ENCODE results near the gene GDPD4.

The GDPD4 gene

DNA sequence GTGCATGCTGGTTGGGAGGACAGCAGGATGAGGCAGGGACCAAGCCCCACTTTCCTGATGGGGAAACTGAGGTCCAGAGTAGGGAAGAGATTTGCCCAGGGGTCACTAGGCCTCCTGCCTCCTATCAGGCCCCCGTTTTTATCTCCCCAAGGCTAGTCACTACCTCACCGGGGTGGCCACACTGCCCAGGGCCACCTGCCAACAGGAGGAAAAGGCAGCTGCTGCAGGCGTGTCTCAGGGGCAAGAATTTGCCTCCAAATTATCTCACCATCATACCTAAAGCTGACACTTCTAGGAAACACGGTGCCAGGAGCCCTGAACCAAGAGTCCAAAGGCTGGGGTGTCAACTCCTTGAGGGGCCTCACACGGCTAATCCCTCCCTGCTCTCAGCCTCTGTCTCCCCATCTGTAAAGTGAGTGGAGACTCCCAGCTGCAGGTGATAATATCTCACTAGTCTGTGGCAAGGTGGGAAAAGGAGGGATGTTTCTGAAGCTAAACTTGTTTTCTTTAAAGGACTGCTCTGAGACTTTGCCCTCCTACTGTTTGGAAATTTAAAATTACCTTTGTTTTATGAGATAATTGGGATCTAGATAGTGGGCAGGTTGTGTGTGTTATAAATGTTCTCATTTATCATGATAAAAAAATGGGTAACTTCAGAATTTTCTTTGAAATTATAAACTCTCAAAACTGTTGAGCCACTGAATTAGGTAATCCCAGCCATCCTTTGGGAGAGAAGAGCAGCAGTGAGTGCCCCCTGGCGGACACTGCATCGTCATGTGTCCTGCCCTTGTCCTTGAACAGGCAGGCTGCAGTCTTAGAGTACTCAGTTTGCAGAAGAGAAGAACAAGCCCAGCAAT, 113.5 kb downstream of the GDPD4 start:
- no peak overlapping the region for H3K4me3 ChIP-seq (ENCODE audit: low read depth, low read length)
- DNase-seq (ENCODE audit: low read depth), result peak; percentile 90
- TF ChIP-seq, protein P1, sequence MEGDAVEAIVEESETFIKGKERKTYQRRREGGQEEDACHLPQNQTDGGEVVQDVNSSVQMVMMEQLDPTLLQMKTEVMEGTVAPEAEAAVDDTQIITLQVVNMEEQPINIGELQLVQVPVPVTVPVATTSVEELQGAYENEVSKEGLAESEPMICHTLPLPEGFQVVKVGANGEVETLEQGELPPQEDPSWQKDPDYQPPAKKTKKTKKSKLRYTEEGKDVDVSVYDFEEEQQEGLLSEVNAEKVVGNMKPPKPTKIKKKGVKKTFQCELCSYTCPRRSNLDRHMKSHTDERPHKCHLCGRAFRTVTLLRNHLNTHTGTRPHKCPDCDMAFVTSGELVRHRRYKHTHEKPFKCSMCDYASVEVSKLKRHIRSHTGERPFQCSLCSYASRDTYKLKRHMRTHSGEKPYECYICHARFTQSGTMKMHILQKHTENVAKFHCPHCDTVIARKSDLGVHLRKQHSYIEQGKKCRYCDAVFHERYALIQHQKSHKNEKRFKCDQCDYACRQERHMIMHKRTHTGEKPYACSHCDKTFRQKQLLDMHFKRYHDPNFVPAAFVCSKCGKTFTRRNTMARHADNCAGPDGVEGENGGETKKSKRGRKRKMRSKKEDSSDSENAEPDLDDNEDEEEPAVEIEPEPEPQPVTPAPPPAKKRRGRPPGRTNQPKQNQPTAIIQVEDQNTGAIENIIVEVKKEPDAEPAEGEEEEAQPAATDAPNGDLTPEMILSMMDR (conservative IDR thresholded peaks at IDR 0.05; ENCODE audit: low read depth, low read length), result peak; percentile 96

- TF ChIP-seq, protein P1 (conservative IDR thresholded peaks at IDR 0.05; ENCODE audit: low read depth, low read length), result no peak
- no peak for DNase-seq (ENCODE audit: low read depth)
- no peak overlapping the region for H3K4me3 ChIP-seq (ENCODE audit: low read depth, low read length)
These were observed 114.3 kb downstream of the GDPD4 start for GRCh38 chr11:77187111-77187750.

DNA sequence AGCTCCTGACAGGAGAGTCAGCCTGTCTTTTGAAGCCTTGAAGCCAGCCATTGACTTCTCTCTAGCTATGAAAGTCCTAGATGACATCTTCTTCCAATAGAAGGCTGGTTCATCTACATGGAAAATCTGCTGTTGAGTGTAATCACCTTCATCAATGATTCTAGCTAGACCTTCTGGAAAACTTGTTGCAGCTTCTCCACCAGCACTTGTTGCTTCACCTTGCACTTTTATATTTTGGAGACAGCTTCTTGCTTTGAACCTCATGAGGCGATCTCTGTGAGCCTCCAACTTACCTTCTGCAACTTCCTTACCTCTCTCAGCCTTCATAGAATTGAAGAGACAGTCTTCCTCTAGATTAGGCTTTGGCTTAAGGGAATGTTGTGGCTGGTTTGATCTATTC, 115.2 kb downstream of the GDPD4 start:
- no peak overlapping the region for H3K4me3 ChIP-seq (ENCODE audit: low read depth, low read length)
- no peak for DNase-seq (ENCODE audit: low read depth)
- TF ChIP-seq, protein P1 (conservative IDR thresholded peaks at IDR 0.05; ENCODE audit: low read depth, low read length), result no peak

GRCh38 chr11:77184136-77184860, 117.2 kb downstream of the GDPD4 start:
- no peak overlapping the region for H3K4me3 ChIP-seq (ENCODE audit: low read depth, low read length)
- no peak for DNase-seq (ENCODE audit: low read depth)
- TF ChIP-seq, protein P1 (conservative IDR thresholded peaks at IDR 0.05; ENCODE audit: low read depth, low read length), result no peak

DNA sequence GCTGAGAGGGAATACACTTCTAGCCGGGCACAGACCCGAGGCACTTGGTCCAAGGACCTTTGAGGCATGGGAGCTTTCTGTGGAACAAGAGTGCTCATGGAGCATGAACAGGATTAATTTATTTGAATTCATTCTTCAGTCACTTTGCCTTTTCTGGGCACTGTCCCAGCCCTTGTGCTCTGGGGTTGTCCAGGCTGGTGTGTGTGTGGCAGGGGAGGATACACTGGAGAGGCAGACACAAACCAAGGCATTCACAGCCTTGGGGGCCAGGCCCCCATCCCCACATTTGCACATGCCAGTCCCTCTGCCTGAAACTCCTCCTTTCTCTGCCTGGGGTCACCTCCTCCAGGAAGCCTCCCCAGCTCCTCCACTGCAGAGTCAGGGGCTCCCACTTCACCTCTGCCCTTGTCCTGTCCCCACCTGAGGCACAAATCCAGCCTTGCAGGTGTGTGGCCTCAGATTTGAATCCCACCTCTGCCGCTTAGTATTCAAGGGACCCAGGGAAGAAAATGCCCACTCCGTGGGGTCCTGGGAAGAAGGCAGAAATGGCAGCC, 118.0 kb downstream of the GDPD4 start:
- H3K4me3 ChIP-seq (ENCODE audit: low read depth, low read length), result no peak overlapping the region
- no peak for DNase-seq (ENCODE audit: low read depth)
- TF ChIP-seq, protein P1 (conservative IDR thresholded peaks at IDR 0.05; ENCODE audit: low read depth, low read length), result no peak

DNA sequence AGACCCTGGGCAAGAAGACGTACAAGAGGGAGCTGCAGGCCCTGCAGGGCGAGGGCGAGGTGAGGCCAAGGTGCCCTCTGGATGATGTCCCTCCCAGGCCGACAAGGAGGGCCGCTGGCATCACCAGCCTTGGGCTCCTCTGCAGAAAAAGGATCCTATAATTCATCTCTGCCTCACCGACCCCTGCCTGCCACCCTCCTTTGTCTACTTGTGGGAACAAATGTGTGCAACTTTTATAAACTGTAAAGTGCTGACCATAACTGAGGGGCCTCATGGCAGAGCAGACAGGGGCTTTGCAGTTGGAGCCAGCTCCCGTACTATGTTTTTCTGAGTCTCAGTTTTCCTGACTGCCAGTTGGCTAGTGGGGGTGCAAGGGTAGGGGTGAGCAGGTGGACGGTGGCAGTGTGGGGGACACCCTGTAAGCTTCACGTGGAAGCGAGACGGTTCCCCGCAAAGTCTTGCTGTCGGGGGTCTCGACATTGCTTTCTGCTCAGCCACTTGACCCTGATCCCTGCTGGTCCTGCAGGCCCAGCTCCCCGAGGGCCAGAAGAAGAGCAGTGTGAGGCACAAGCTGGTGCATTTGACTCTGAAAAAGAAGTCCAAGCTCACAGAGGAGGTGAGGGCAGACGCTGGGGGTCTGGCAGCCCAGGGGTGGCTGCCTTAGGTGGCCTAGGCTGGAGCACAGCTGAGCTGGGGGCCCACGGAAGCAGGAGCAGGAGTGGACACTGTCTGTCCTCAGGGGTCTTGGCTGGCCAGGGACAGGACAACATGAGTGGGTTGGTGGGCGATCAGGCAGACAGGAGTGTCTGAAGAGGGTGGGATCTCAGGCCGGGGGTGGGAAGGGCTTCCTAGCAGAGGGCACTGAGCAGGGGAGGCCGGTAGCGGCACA, 118.7 kb downstream of the GDPD4 start:
- H3K4me3 ChIP-seq (ENCODE audit: low read depth, low read length), result no peak overlapping the region
- TF ChIP-seq, protein P1 (conservative IDR thresholded peaks at IDR 0.05; ENCODE audit: low read depth, low read length), result no peak
- DNase-seq (ENCODE audit: low read depth), result no peak

Measured in choroid plexus epithelial cell (primary cell).